ENCODE measurements around the gene PDE11A. TPM values are rescaled to one million over a fixed set of nuclear protein-coding genes. Genes with fewer than 3 reads are reported as not detected.
"Not testable (repeated sequence)": the region's sequence is repeated elsewhere in the genome, so short reads cannot be mapped to it uniquely, and the experiment has no call there.

The PDE11A gene
- total and polyA plus RNA-seq, 2 experiments from 2014 or later = 0.34 to 0.86 TPM

GRCh38 chr2:178059111-178059510, 13.5 kb downstream of the PDE11A start:
- Histone ChIP-seq H3K4me1 (ENCODE audit: insufficient read depth) (no peaks in the 10 kb centered on the region), H3K4me3 (no peak overlapping the region), H3K4me2 (ENCODE audit: unreplicated experiment) (no peak overlapping the region), H2AFZ (no peak overlapping the region), H4K20me1 (ENCODE audit: insufficient read depth) (no peaks in the 10 kb centered on the region), H3F3A (ENCODE audit: insufficient read depth) (no peaks in the 10 kb centered on the region), H3K27me3 (replicated peaks; ENCODE audit: insufficient read depth) (0 out of 2 replicates have a peak, but pooled peaks cover 6% of the 10 kb centered on the region), H3K79me2 (ENCODE audit: insufficient read depth) (no peaks in the 10 kb centered on the region), H3K9ac (no peak overlapping the region), H3K27ac (no peak overlapping the region), H3K9me3 (ENCODE audit: low read depth) (no peaks in the 10 kb centered on the region), H3K9me2 (ENCODE audit: insufficient read depth) (no peaks in the 10 kb centered on the region), H3K36me3 (ENCODE audit: low read depth) (no peaks in the 10 kb centered on the region)
- DNase-seq = no peak
- TF ChIP-seq EZH2 (IDR thresholded peaks at IDR 0.05; ENCODE audit: insufficient read depth, poor library complexity, severe bottlenecking) (no peak), EZH2phosphoT487 (IDR thresholded peaks at IDR 0.05; ENCODE audit: insufficient read depth, low read depth) (no peak)
- WGBS, 2 experiments (ENCODE audit: low coverage in 1 of 2, low lambda C conversion rate in 2 of 2, missing lambda C conversion rate in 2 of 2) = 30 to 32% methylated on average over 2 of the region's 2 CpGs
- in situ Hi-C loops (cut with MboI) = no loop called here

- DNase-seq = no peak
- WGBS, 2 experiments (ENCODE audit: low coverage in 1 of 2, low lambda C conversion rate in 2 of 2, missing lambda C conversion rate in 2 of 2) = 45 to 51% methylated on average over 2 of the region's 2 CpGs
Measured at GRCh38 chr2:178057179-178057680, 15.3 kb downstream of the PDE11A start.

GRCh38 chr2:178056345-178056744, 16.2 kb downstream of the PDE11A start:
- in situ Hi-C loops (cut with MboI) = no loop called here
- Histone ChIP-seq H3K4me2 (ENCODE audit: unreplicated experiment) (no peak overlapping the region), H2AFZ (no peak overlapping the region), H3K79me2 (ENCODE audit: insufficient read depth) (no peaks in the 10 kb centered on the region), H3F3A (ENCODE audit: insufficient read depth) (no peaks in the 10 kb centered on the region), H3K9me2 (ENCODE audit: insufficient read depth) (no peaks in the 10 kb centered on the region), H3K9me3 (ENCODE audit: low read depth) (no peaks in the 10 kb centered on the region), H3K27me3 (replicated peaks; ENCODE audit: insufficient read depth) (0 out of 2 replicates have a peak, but pooled peaks cover 3% of the 10 kb centered on the region), H3K9ac (no peak overlapping the region), H4K20me1 (ENCODE audit: insufficient read depth) (no peaks in the 10 kb centered on the region), H3K27ac (no peak overlapping the region), H3K36me3 (ENCODE audit: low read depth) (no peaks in the 10 kb centered on the region), H3K4me1 (ENCODE audit: insufficient read depth) (no peaks in the 10 kb centered on the region), H3K4me3 (no peak overlapping the region)
- DNase-seq = no peak
- WGBS, 2 experiments (ENCODE audit: low coverage in 1 of 2, low lambda C conversion rate in 2 of 2, missing lambda C conversion rate in 2 of 2) = 29 to 32% methylated on average over 1 of the region's 1 CpG
- TF ChIP-seq EZH2phosphoT487 (IDR thresholded peaks at IDR 0.05; ENCODE audit: insufficient read depth, low read depth) (no peak), EZH2 (IDR thresholded peaks at IDR 0.05; ENCODE audit: insufficient read depth, poor library complexity, severe bottlenecking) (no peak)

More at GRCh38 chr2:178057179-178057680, 15.3 kb downstream of the PDE11A start:
- Histone ChIP-seq H3K4me1 (ENCODE audit: insufficient read depth) (no peaks in the 10 kb centered on the region), H3K4me2 (ENCODE audit: unreplicated experiment) (no peak overlapping the region), H3K9me3 (ENCODE audit: low read depth) (no peaks in the 10 kb centered on the region), H3K27me3 (replicated peaks; ENCODE audit: insufficient read depth) (0 out of 2 replicates have a peak, but pooled peaks cover 3% of the 10 kb centered on the region), H4K20me1 (ENCODE audit: insufficient read depth) (no peaks in the 10 kb centered on the region), H3K4me3 (no peak overlapping the region), H3F3A (ENCODE audit: insufficient read depth) (no peaks in the 10 kb centered on the region), H3K36me3 (ENCODE audit: low read depth) (no peaks in the 10 kb centered on the region), H3K9ac (no peak overlapping the region), H3K27ac (no peak overlapping the region), H2AFZ (no peak overlapping the region), H3K79me2 (ENCODE audit: insufficient read depth) (no peaks in the 10 kb centered on the region), H3K9me2 (ENCODE audit: insufficient read depth) (no peaks in the 10 kb centered on the region)
- TF ChIP-seq EZH2 (IDR thresholded peaks at IDR 0.05; ENCODE audit: insufficient read depth, poor library complexity, severe bottlenecking) (no peak), EZH2phosphoT487 (IDR thresholded peaks at IDR 0.05; ENCODE audit: insufficient read depth, low read depth) (no peak)
- in situ Hi-C loops (cut with MboI) = no loop called here

GRCh38 chr2:178051257-178051656, 21.3 kb downstream of the PDE11A start:
- H2AFZ ChIP-seq; H3K4me3 ChIP-seq; in situ Hi-C loops (cut with MboI); DNase-seq; H3K4me2 ChIP-seq (ENCODE audit: unreplicated experiment); H3K4me1 ChIP-seq (ENCODE audit: insufficient read depth); H4K20me1 ChIP-seq (ENCODE audit: insufficient read depth); H3K9ac ChIP-seq; H3K79me2 ChIP-seq (ENCODE audit: insufficient read depth); H3K9me2 ChIP-seq (ENCODE audit: insufficient read depth); H3K9me3 ChIP-seq (ENCODE audit: low read depth); H3F3A ChIP-seq (ENCODE audit: insufficient read depth); H3K27ac ChIP-seq; H3K36me3 ChIP-seq (ENCODE audit: low read depth); H3K27me3 ChIP-seq (replicated peaks; ENCODE audit: insufficient read depth): not testable (repeated sequence)
- 25 to 26% methylated on average over 2 of the region's 2 CpGs for WGBS, 2 experiments (ENCODE audit: low coverage in 1 of 2, low lambda C conversion rate in 2 of 2, missing lambda C conversion rate in 2 of 2)

- no peak overlapping the region for H3K9ac ChIP-seq
- H3K4me1 ChIP-seq (ENCODE audit: insufficient read depth) = no peaks in the 10 kb centered on the region
- no peak overlapping the region for H3K4me2 ChIP-seq (ENCODE audit: unreplicated experiment)
- no peaks in the 10 kb centered on the region for H3K9me3 ChIP-seq (ENCODE audit: low read depth)
- no peaks in the 10 kb centered on the region for H3K27me3 ChIP-seq (replicated peaks; ENCODE audit: insufficient read depth)
- no peaks in the 10 kb centered on the region for H3K79me2 ChIP-seq (ENCODE audit: insufficient read depth)
- no peaks in the 10 kb centered on the region for H4K20me1 ChIP-seq (ENCODE audit: insufficient read depth)
- 4 to 29% methylated on average over 1 to 2 of the region's 2 CpGs for WGBS, 2 experiments (ENCODE audit: low coverage in 1 of 2, low lambda C conversion rate in 2 of 2, missing lambda C conversion rate in 2 of 2)
- H3K4me3 ChIP-seq = no peak overlapping the region
- H3K36me3 ChIP-seq (ENCODE audit: low read depth) = no peaks in the 10 kb centered on the region
- no peak for TF ChIP-seq EZH2phosphoT487 (IDR thresholded peaks at IDR 0.05; ENCODE audit: insufficient read depth, low read depth)
- TF ChIP-seq EZH2 (IDR thresholded peaks at IDR 0.05; ENCODE audit: insufficient read depth, poor library complexity, severe bottlenecking) = no peak
- in situ Hi-C loops (cut with MboI) = no loop called here
- no peaks in the 10 kb centered on the region for H3K9me2 ChIP-seq (ENCODE audit: insufficient read depth)
- no peaks in the 10 kb centered on the region for H3F3A ChIP-seq (ENCODE audit: insufficient read depth)
- H3K27ac ChIP-seq = no peak overlapping the region
- no peak for DNase-seq
- no peak overlapping the region for H2AFZ ChIP-seq
Measured at GRCh38 chr2:178047391-178047790, 25.2 kb downstream of the PDE11A start.

Measured in GM23248 (cell line).